Measurements from ENCODE around the gene FGFR3.

The FGFR3 gene

GRCh38 chr4:1750381-1751154 lies 42.5 kb upstream of the FGFR3 start:
- Histone ChIP-seq H4K91ac (ENCODE audit: low read length) (no peak overlapping the region), H3K27ac (ENCODE audit: low read length, poor library complexity, severe bottlenecking) (no peak overlapping the region), H4K8ac (ENCODE audit: low read length) (no peak overlapping the region), H3K4me2 (ENCODE audit: low read length, poor library complexity, severe bottlenecking) (no peak overlapping the region), H3K27me3 (ENCODE audit: control insufficient read depth in 1 of 2, insufficient read depth in 1 of 2, low read length in 2 of 2) (peaks cover 0 to 29% of the 10 kb centered on the region in 2 experiments), H3K4ac (ENCODE audit: low read depth in 1 of 2, low read length in 2 of 2) (no peak overlapping the region), H3K14ac (ENCODE audit: low read length in 2 of 2) (no peak overlapping the region), H2BK15ac (ENCODE audit: low read depth, poor library complexity, severe bottlenecking) (no peak overlapping the region), H3K79me1 (replicated peaks; ENCODE audit: low read length, poor library complexity, severe bottlenecking) (no peaks in the 10 kb centered on the region), H3K9ac (ENCODE audit: low read length) (no peak overlapping the region), H2AK5ac (ENCODE audit: low read length, severe bottlenecking) (no peak overlapping the region), H3K4me1 (ENCODE audit: control insufficient read depth, insufficient read depth, low read depth, low read length) (peaks cover 28% of the 10 kb centered on the region), H3K18ac (ENCODE audit: low read depth in 1 of 2, low read length in 2 of 2) (no peak overlapping the region), H3K4me3 (ENCODE audit: insufficient read depth in 1 of 2, low read depth in 1 of 2, low read length in 2 of 2) (no peak overlapping the region), H2BK120ac (ENCODE audit: low read depth, low read length) (no peak overlapping the region), H2BK12ac (ENCODE audit: low read length in 2 of 2) (no peak overlapping the region), H2BK5ac (ENCODE audit: low read depth, low read length, poor library complexity, severe bottlenecking) (no peak overlapping the region), H3K36me3 (ENCODE audit: control insufficient read depth in 1 of 2, insufficient read depth in 2 of 2, low read depth in 1 of 2, low read length in 2 of 2) (peaks cover 0 to 4% of the 10 kb centered on the region in 2 experiments), H3K9me3 (ENCODE audit: control insufficient read depth, low read length) (no peaks in the 10 kb centered on the region), H3K23ac (ENCODE audit: low read length in 2 of 2) (no peak overlapping the region), H2AFZ (ENCODE audit: low read depth, low read length) (no peak overlapping the region)
- 88% methylated on average over 15 of the region's 18 CpGs for WGBS
- DNase-seq = no peak

- peaks cover 0 to 3% of the 10 kb centered on the region in 2 experiments for H3K36me3 ChIP-seq (ENCODE audit: control insufficient read depth in 1 of 2, insufficient read depth in 2 of 2, low read depth in 1 of 2, low read length in 2 of 2)
- H3K4me1 ChIP-seq (ENCODE audit: control insufficient read depth, insufficient read depth, low read depth, low read length) = peaks cover 27% of the 10 kb centered on the region
- H2BK12ac ChIP-seq (ENCODE audit: low read length in 2 of 2) = no peak overlapping the region
- no peak overlapping the region for H2BK120ac ChIP-seq (ENCODE audit: low read depth, low read length)
- H3K4me2 ChIP-seq (ENCODE audit: low read length, poor library complexity, severe bottlenecking) = no peak overlapping the region
- no peak overlapping the region for H4K91ac ChIP-seq (ENCODE audit: low read length)
- H3K4ac ChIP-seq (ENCODE audit: low read depth in 1 of 2, low read length in 2 of 2) = no peak overlapping the region
- no peak overlapping the region for H3K4me3 ChIP-seq (ENCODE audit: insufficient read depth in 1 of 2, low read depth in 1 of 2, low read length in 2 of 2)
- peaks cover 0 to 32% of the 10 kb centered on the region in 2 experiments for H3K27me3 ChIP-seq (ENCODE audit: control insufficient read depth in 1 of 2, insufficient read depth in 1 of 2, low read length in 2 of 2)
- no peaks in the 10 kb centered on the region for H3K79me1 ChIP-seq (replicated peaks; ENCODE audit: low read length, poor library complexity, severe bottlenecking)
- no peak overlapping the region for H3K14ac ChIP-seq (ENCODE audit: low read length in 2 of 2)
- H3K27ac ChIP-seq (ENCODE audit: low read length, poor library complexity, severe bottlenecking) = no peak overlapping the region
- no peak for DNase-seq
- H3K9ac ChIP-seq (ENCODE audit: low read length) = no peak overlapping the region
- H2AK5ac ChIP-seq (ENCODE audit: low read length, severe bottlenecking) = no peak overlapping the region
- no peak overlapping the region for H2BK15ac ChIP-seq (ENCODE audit: low read depth, poor library complexity, severe bottlenecking)
- no peak overlapping the region for H3K18ac ChIP-seq (ENCODE audit: low read depth in 1 of 2, low read length in 2 of 2)
- H3K23ac ChIP-seq (ENCODE audit: low read length in 2 of 2) = no peak overlapping the region
- H4K8ac ChIP-seq (ENCODE audit: low read length) = no peak overlapping the region
- no peaks in the 10 kb centered on the region for H3K9me3 ChIP-seq (ENCODE audit: control insufficient read depth, low read length)
- no peak overlapping the region for H2AFZ ChIP-seq (ENCODE audit: low read depth, low read length)
- WGBS = 90% methylated on average over 28 of the region's 31 CpGs
- H2BK5ac ChIP-seq (ENCODE audit: low read depth, low read length, poor library complexity, severe bottlenecking) = no peak overlapping the region
These were observed 41.8 kb upstream of the FGFR3 start for GRCh38 chr4:1751155-1751918.

GRCh38 chr4:1751919-1752283 lies 41.2 kb upstream of the FGFR3 start:
- H3K14ac ChIP-seq (ENCODE audit: low read length in 2 of 2) = no peak overlapping the region
- H3K27me3 ChIP-seq (ENCODE audit: control insufficient read depth in 1 of 2, insufficient read depth in 1 of 2, low read length in 2 of 2) = peaks cover 0 to 32% of the 10 kb centered on the region in 2 experiments
- no peak overlapping the region for H2BK15ac ChIP-seq (ENCODE audit: low read depth, poor library complexity, severe bottlenecking)
- peak overlapping the region in 1 of 2 experiments; percentile 30 for H3K18ac ChIP-seq (ENCODE audit: low read depth in 1 of 2, low read length in 2 of 2)
- H2BK12ac ChIP-seq (ENCODE audit: low read length in 2 of 2) = no peak overlapping the region
- H2BK5ac ChIP-seq (ENCODE audit: low read depth, low read length, poor library complexity, severe bottlenecking) = no peak overlapping the region
- no peak overlapping the region for H4K8ac ChIP-seq (ENCODE audit: low read length)
- H2AFZ ChIP-seq (ENCODE audit: low read depth, low read length) = no peak overlapping the region
- no peak overlapping the region for H4K91ac ChIP-seq (ENCODE audit: low read length)
- no peak for DNase-seq
- H3K4ac ChIP-seq (ENCODE audit: low read depth in 1 of 2, low read length in 2 of 2) = no peak overlapping the region
- peaks cover 0 to 3% of the 10 kb centered on the region in 2 experiments for H3K36me3 ChIP-seq (ENCODE audit: control insufficient read depth in 1 of 2, insufficient read depth in 2 of 2, low read depth in 1 of 2, low read length in 2 of 2)
- no peak overlapping the region for H3K27ac ChIP-seq (ENCODE audit: low read length, poor library complexity, severe bottlenecking)
- no peak overlapping the region for H2BK120ac ChIP-seq (ENCODE audit: low read depth, low read length)
- no peak overlapping the region for H2AK5ac ChIP-seq (ENCODE audit: low read length, severe bottlenecking)
- WGBS = 79% methylated on average over 8 of the region's 8 CpGs
- H3K4me3 ChIP-seq (ENCODE audit: insufficient read depth in 1 of 2, low read depth in 1 of 2, low read length in 2 of 2) = no peak overlapping the region
- H3K9ac ChIP-seq (ENCODE audit: low read length) = no peak overlapping the region
- H3K4me2 ChIP-seq (ENCODE audit: low read length, poor library complexity, severe bottlenecking) = no peak overlapping the region
- no peaks in the 10 kb centered on the region for H3K79me1 ChIP-seq (replicated peaks; ENCODE audit: low read length, poor library complexity, severe bottlenecking)
- peaks cover 24% of the 10 kb centered on the region for H3K4me1 ChIP-seq (ENCODE audit: control insufficient read depth, insufficient read depth, low read depth, low read length)
- no peaks in the 10 kb centered on the region for H3K9me3 ChIP-seq (ENCODE audit: control insufficient read depth, low read length)
- H3K23ac ChIP-seq (ENCODE audit: low read length in 2 of 2) = no peak overlapping the region

- Histone ChIP-seq H2AK5ac (ENCODE audit: low read length, severe bottlenecking) (no peak overlapping the region), H2BK15ac (ENCODE audit: low read depth, poor library complexity, severe bottlenecking) (no peak overlapping the region), H3K9ac (ENCODE audit: low read length) (no peak overlapping the region), H2BK5ac (ENCODE audit: low read depth, low read length, poor library complexity, severe bottlenecking) (no peak overlapping the region), H3K27me3 (ENCODE audit: control insufficient read depth in 1 of 2, insufficient read depth in 1 of 2, low read length in 2 of 2) (peaks cover 0 to 32% of the 10 kb centered on the region in 2 experiments), H3K18ac (ENCODE audit: low read depth in 1 of 2, low read length in 2 of 2) (peak overlapping the region in 1 of 2 experiments; percentile 30), H3K4me3 (ENCODE audit: insufficient read depth in 1 of 2, low read depth in 1 of 2, low read length in 2 of 2) (no peak overlapping the region), H3K36me3 (ENCODE audit: control insufficient read depth in 1 of 2, insufficient read depth in 2 of 2, low read depth in 1 of 2, low read length in 2 of 2) (peaks cover 0 to 3% of the 10 kb centered on the region in 2 experiments), H2BK120ac (ENCODE audit: low read depth, low read length) (no peak overlapping the region), H3K14ac (ENCODE audit: low read length in 2 of 2) (no peak overlapping the region), H3K79me1 (replicated peaks; ENCODE audit: low read length, poor library complexity, severe bottlenecking) (no peaks in the 10 kb centered on the region), H2AFZ (ENCODE audit: low read depth, low read length) (no peak overlapping the region), H4K91ac (ENCODE audit: low read length) (no peak overlapping the region), H3K4me2 (ENCODE audit: low read length, poor library complexity, severe bottlenecking) (no peak overlapping the region), H3K4me1 (ENCODE audit: control insufficient read depth, insufficient read depth, low read depth, low read length) (peaks cover 20% of the 10 kb centered on the region), H3K27ac (ENCODE audit: low read length, poor library complexity, severe bottlenecking) (no peak overlapping the region), H3K23ac (ENCODE audit: low read length in 2 of 2) (no peak overlapping the region), H4K8ac (ENCODE audit: low read length) (peak overlapping the region; percentile 72), H2BK12ac (ENCODE audit: low read length in 2 of 2) (no peak overlapping the region), H3K4ac (ENCODE audit: low read depth in 1 of 2, low read length in 2 of 2) (no peak overlapping the region), H3K9me3 (ENCODE audit: control insufficient read depth, low read length) (no peaks in the 10 kb centered on the region)
- no peak for DNase-seq
- 78% methylated on average over 26 of the region's 35 CpGs for WGBS
These were observed 40.6 kb upstream of the FGFR3 start for GRCh38 chr4:1752284-1753041.
